GM18909 (cell line): ENCODE results near the gene NMT2.

ENCODE experiments used
- ATAC-seq: cut with Tn5 transposase; IDR thresholded peaks from one replicate; pipeline ENCODE4 v1.9.1; 2021; ENCODE audit warnings: mild to moderate bottlenecking; ENCODE audit not compliant: unreplicated experiment, poor library complexity

NMT2 gene

GRCh38 chr10:15182540-15183207, 14.2 kb upstream of the NMT2 start:
- no peak for ATAC-seq

- no peak for ATAC-seq
Observed at GRCh38 chr10:15181576-15182156, 13.2 kb upstream of the NMT2 start.

DNA sequence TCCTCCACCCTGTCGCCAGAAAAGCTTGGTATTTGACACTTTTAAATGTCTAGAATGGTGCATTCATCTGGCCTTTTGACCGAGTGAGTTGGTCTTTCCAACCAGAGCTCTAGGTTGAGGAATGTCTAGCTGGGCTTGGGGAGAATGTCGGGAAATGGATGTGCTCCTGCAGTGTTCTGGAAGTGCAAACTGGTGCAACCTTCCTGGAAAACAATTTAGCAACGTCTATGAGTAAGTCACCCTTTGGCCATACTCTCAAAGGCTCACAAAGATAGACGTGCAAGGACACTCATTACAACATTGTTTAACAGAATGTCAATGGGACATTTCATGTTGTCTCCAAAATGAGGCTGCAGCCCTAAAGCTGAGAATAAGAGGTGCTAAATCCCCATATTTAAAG, 12.2 kb upstream of the NMT2 start:
- ATAC-seq = no peak

DNA sequence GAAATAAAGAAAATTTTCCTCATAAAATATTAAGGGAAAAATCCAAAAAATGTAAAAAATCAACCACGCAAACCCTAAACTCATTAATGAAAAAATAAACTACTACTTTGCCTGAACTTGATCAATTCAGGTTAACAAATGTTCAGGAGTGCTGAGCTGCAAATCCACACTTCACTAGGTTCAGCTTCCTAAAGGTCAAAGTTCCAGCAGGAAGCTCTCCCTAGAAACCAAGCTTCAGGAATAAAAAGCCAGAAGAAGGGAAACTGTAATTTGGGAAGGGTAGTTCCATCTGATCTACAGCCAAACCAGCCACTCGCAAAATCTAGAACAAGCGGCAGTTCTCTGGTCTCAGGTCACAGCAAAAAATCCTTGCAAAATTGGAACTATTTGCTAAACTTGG, 7.8 kb upstream of the NMT2 start:
- no peak for ATAC-seq

GRCh38 chr10:15175587-15175986, 7.1 kb upstream of the NMT2 start:
- no peak for ATAC-seq

DNA sequence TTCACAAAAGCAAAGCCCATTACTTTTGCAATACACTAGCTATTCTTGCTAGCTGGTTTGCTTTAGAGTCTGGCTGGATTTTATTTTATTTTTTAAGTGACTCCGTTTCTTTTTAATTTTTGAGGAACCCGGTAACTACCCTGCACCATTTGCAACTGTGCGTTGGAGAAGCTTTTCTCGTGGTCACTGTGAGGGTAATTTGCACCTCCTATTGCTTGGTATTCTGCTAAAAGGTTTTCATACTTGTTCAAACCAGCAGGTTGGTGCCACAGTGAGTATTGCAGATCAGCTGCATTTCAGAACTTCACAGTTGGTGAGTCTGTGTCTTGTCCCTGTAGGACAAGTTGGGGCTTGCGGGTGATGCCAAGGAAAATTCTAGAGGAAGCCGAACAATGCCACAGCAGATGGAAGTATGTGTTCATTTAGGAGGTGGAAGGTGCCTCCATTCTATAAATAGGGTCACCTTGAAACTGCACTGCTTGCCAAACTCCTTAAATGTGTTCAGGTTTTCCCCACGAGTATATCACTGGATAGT, 3.9 kb upstream of the NMT2 start:
- ATAC-seq = no peak

DNA sequence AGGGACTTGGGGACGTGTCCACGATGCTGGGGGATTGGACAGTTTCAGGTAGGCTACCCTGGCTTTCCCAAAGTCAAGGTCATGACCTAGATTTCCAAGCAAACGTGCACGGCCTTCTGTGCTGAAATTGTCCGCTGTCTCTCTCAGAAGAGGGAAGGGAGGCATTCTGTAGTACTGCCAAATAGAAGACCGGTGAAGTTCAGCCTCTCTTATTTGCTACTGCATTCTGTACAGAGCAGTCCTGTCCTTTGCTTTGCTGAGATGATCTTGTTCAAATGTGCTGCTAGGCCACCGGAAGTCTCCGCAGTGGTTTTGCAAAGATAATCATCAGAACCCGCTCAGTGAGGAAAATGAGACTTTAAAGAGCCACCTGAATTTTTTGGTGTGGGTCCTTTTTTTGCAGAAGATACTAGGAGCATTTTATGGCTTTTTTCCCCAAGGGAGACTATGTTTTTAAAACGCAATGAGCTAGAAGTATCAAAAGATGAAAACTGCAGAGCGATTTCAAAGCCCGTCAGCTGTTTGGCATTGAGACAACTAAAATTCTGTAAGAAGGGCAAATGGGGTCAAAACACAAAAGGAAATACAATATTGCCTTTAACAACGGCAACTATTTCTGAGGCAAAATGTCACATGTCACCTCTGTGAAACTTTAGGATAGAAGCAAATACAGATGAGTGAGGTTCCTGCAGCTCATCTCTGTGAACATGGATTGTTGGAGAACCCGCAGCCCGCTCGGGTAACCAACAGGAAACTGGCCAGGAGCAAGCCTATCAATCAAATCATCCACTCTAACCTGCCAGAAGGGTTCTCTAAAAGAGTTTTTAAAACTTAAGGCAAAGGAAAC, 1.3 kb upstream of the NMT2 start:
- ATAC-seq = no peak

- peak; percentile 49 for ATAC-seq
Observed at GRCh38 chr10:15168786-15169554, 477 bp upstream of the NMT2 start.

- peak; percentile 46 for ATAC-seq
Observed at GRCh38 chr10:15167411-15168290, 842 bp downstream of the NMT2 start.

GRCh38 chr10:15166325-15166724, 2.2 kb downstream of the NMT2 start:
- no peak for ATAC-seq

GRCh38 chr10:15163253-15163828, 5.2 kb downstream of the NMT2 start:
- ATAC-seq = no peak

- no peak for ATAC-seq
Observed at GRCh38 chr10:15158972-15159371, 9.5 kb downstream of the NMT2 start.

DNA sequence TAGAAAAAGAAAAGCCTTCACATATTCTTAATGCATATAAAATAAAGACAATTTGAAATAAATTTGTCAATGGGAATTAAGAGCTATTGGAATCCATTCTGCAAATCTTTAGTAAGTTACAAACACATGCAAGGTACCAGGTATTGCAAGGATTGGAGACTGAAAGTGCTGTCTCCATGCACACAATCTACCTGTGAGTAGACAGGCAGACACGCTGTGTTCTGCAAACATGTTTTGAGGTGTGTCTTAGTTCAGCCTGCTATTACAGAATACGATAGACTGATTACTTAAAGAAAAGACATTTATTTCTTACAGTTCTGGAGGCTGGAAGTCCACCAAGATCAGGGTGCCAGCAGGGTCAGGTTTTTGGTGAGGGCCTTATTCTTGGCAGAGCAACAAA, 10.0 kb downstream of the NMT2 start:
- ATAC-seq = no peak

DNA sequence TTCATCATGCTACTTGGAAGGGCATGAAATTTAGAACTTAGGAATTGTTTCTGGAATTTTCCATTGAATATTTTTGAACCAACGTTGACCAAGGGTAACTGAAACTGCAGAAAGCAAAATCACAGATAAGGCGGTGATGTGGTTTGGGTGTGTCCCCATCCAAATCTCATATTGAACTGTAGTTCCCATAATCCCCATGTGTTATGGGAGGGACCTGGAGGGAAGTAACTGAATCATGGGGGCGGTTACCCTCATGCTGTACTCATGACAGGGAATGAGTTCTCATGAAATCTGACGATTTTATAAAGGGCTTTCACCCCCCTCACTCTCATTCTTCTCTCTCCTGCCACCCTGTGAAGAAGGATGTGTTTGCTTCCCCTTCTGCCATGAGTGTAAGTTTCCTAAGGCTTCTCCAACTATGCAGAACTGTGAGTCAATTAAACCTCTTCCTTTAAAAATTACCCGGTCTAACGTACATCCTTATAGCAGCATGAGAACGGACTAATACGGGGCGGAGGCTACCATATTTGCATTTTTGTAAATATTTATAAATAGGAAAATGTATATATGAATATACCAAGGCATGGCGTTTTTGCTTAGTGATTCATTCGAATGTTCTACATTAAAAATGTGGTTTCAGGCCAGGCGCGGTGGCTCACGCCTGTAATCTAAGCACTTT, 12.4 kb downstream of the NMT2 start:
- no peak for ATAC-seq

DNA sequence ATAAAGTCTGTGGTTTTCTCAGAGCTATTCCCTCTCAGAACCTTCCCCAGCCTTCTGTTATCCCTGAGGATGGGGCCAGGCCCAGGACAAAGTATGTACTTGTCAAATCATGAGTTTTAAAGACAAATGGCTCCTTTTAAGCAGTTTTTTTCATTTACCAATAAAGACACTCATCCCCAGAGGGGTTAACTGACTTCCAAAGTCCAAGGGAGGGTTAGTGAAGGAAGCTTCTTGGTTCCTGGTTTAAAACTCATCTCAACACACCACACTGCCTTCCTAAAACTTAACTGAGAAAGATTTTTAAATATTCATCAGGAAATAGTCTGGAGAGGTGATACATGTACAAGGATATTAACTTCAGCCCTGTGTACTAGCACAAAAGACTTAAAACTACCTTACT, 15.9 kb downstream of the NMT2 start:
- no peak for ATAC-seq

DNA sequence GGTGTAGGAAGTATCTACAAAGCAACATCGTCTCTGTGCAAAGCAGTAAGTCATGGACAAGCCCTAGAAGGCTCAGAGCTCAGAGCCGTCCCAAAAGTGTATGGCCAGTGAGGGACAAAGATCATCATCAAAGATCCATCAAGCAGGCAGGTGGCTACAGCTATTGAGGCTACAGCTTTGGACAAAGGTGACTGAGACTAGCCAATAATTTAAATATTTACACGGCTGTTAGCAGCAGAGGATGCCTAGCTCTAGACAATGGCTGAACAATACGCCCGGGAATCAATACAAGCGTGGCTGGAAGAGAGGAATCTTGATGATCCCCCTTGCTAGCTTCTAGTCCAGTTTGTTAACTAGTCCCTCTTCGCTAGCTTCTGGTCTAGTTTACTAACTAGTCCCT, 17.9 kb downstream of the NMT2 start:
- no peak for ATAC-seq

DNA sequence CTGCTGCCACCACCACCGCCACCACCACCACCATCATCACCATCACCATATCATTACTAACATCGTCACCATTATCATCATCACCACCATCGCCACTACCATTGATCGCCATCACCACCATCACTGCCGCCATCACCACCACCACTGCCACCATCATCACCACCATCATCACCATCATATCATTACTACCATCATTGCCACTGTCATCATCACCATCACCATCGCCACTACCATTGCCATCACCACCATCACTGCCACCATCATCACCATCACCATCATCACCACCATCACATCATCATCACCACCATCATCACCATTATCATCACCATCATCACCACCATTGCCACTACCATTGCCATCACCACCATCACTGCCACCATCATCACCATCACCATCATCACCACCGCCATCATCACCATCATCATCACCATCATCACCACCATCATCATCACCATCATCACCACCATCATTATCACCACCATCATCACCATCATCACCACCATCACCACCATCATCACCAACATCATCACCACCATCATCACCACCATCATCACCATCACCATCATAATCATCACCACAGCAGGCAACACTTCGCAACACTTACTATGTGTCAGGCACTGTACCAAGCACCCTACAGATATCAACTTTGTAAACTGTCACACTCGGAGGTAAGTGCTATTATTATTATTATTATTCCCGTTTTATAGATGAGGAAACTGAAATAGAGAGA, 19.3 kb downstream of the NMT2 start:
- no peak for ATAC-seq
